Progenitor cell of endocrine pancreas (in vitro differentiated cells): ENCODE results near the gene BICDL2. TPM values are rescaled to one million over a fixed set of nuclear protein-coding genes. Genes with fewer than 3 reads are reported as not detected.

ENCODE experiments used
- DNase-seq: peaks from one replicate; pipeline ENCODE4 v3.0.0; 2021; ENCODE audit warnings: low spot score; ENCODE audit not compliant: unreplicated experiment
- H3K27ac Mint-ChIP-seq: 2 replicates; pipeline ENCODE4 v1.8.0; 2021; ENCODE audit warnings: mild to moderate bottlenecking, moderate library complexity, mixed read lengths
- H3K27me3 Mint-ChIP-seq: 2 replicates; pipeline ENCODE4 v1.8.0; 2021; ENCODE audit warnings: mixed read lengths
- H3K36me3 Mint-ChIP-seq: 2 replicates; pipeline ENCODE4 v1.8.0; 2022; ENCODE audit warnings: mixed read lengths; ENCODE audit not compliant: insufficient read depth
- H3K4me1 Mint-ChIP-seq: 2 replicates; pipeline ENCODE4 v1.8.0; 2021; ENCODE audit warnings: low read depth, mixed read lengths
- H3K4me3 Mint-ChIP-seq: 2 replicates; pipeline ENCODE4 v1.8.0; 2021; ENCODE audit warnings: low read depth, mild to moderate bottlenecking, moderate library complexity, mixed read lengths
- H3K9me3 Mint-ChIP-seq: 2 replicates; pipeline ENCODE4 v1.8.0; 2021; ENCODE audit warnings: low read depth, mixed read lengths
- CTCF ChIP-seq: fragments of 200-600 bp; sonication (generic); IDR thresholded peaks from one replicate; pipeline ENCODE4 v1.5.0; 2021; ENCODE audit warnings: antibody characterized with exemption, mild to moderate bottlenecking; ENCODE audit not compliant: unreplicated experiment
- total RNA-seq: library from RNA; stranded (reverse); gene quantifications from 2 replicates; pipeline ENCODE4 v1.2.1, GENCODE V29; 2021

Gene BICDL2
- total RNA-seq, 1 donor from 2014 or later: 10.4 TPM

GRCh38 chr16:3049921-3050481 lies 13.3 kb upstream of the BICDL2 start:
- no peaks in the 10 kb centered on the region for H3K9me3 Mint-ChIP-seq
- peaks cover 9% of the 10 kb centered on the region for H3K4me1 Mint-ChIP-seq
- no peak overlapping the region for H3K27ac Mint-ChIP-seq
- no peak for DNase-seq
- H3K27me3 Mint-ChIP-seq: peaks cover 54% of the 10 kb centered on the region
- peaks cover 11% of the 10 kb centered on the region for H3K36me3 Mint-ChIP-seq
- no peak overlapping the region for H3K4me3 Mint-ChIP-seq
- no peak for TF ChIP-seq CTCF

GRCh38 chr16:3047387-3047720 lies 10.6 kb upstream of the BICDL2 start:
- peaks cover 72% of the 10 kb centered on the region for H3K27me3 Mint-ChIP-seq

GRCh38 chr16:3046641-3047386 lies 10.1 kb upstream of the BICDL2 start:
- Mint-ChIP-seq H3K36me3 (no peaks in the 10 kb centered on the region), H3K4me1 (peaks cover 9% of the 10 kb centered on the region), H3K27ac (no peak overlapping the region), H3K27me3 (peaks cover 68% of the 10 kb centered on the region), H3K9me3 (no peaks in the 10 kb centered on the region), H3K4me3 (no peak overlapping the region)
- DNase-seq: no peak
- no peak for TF ChIP-seq CTCF

More at GRCh38 chr16:3047387-3047720, 10.6 kb upstream of the BICDL2 start:
- Mint-ChIP-seq H3K4me1 (peaks cover 9% of the 10 kb centered on the region), H3K4me3 (no peak overlapping the region), H3K36me3 (peaks cover 2% of the 10 kb centered on the region), H3K27ac (no peak overlapping the region), H3K9me3 (no peaks in the 10 kb centered on the region)
- no peak for TF ChIP-seq CTCF
- no peak for DNase-seq

GRCh38 chr16:3045758-3046640 lies 9.3 kb upstream of the BICDL2 start, which contains the start of gene MMP25:
TSS of gene MMP25 (plus strand) at chr16:3046561. CDS start at chr16:3046918, 357 bp downstream.
- peaks cover 5% of the 10 kb centered on the region for H3K4me1 Mint-ChIP-seq
- H3K9me3 Mint-ChIP-seq: no peaks in the 10 kb centered on the region
- H3K27ac Mint-ChIP-seq: no peak within 1 kb of the TSS
- peaks cover 70% of the 10 kb centered on the region for H3K27me3 Mint-ChIP-seq
- no peak for DNase-seq
- H3K36me3 Mint-ChIP-seq: no peaks in the 10 kb centered on the region
- H3K4me3 Mint-ChIP-seq: peak within 1 kb of the TSS; percentile 62
- no peak for TF ChIP-seq CTCF

- no peak overlapping the region for H3K27ac Mint-ChIP-seq
- peaks cover 67% of the 10 kb centered on the region for H3K27me3 Mint-ChIP-seq
- H3K9me3 Mint-ChIP-seq: no peaks in the 10 kb centered on the region
- peaks cover 2% of the 10 kb centered on the region for H3K4me1 Mint-ChIP-seq
- H3K36me3 Mint-ChIP-seq: no peaks in the 10 kb centered on the region
- H3K4me3 Mint-ChIP-seq: no peak overlapping the region
- no peak for DNase-seq
- no peak for TF ChIP-seq CTCF
Observed at GRCh38 chr16:3044708-3045107, 8.0 kb upstream of the BICDL2 start.
